HG03460 (cell line): Measurements from ENCODE around the gene MEST.
"Not testable (repeated sequence)": the region's sequence is repeated elsewhere in the genome, so short reads cannot be mapped to it uniquely, and the experiment has no call there.

Experiments
- ATAC-seq: cut with Tn5 transposase; IDR thresholded peaks from one replicate; pipeline ENCODE4 v1.9.1; 2021; ENCODE audit not compliant: unreplicated experiment

The MEST gene

GRCh38 chr7:130491841-130492522 is at the start of gene MEST:
Gene MEST, plus strand, starts transcription at chr7:130492085. Its CDS starts 229 bp downstream, at chr7:130492314.
- no peak for ATAC-seq

GRCh38 chr7:130442601-130443000 is 49.3 kb upstream of the MEST start:
- no peak for ATAC-seq

DNA sequence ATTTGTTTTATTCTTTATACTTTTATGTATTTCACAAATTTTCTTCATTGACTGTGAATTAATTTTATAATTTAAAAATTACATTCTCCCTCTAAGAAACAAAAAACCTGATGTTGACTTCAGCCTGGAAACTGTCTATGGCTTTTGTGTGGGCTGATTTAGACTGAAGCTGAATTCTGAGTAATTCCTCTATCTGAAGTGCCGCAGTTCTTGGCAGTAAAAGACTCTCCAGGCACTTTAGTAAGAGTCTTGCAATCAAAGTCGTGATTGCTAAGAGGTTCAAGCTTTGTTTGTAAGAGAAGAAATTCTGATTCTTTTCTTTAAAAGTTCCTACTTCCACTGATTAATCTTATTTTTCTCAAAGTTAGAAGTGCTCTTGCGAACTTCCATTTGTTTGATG is 47.7 kb upstream of the MEST start:
- ATAC-seq: no peak

GRCh38 chr7:130444751-130445407 is 47.0 kb upstream of the MEST start:
- ATAC-seq: no peak

- ATAC-seq: no peak
Observed at GRCh38 chr7:130446259-130446658, 45.6 kb upstream of the MEST start.

DNA sequence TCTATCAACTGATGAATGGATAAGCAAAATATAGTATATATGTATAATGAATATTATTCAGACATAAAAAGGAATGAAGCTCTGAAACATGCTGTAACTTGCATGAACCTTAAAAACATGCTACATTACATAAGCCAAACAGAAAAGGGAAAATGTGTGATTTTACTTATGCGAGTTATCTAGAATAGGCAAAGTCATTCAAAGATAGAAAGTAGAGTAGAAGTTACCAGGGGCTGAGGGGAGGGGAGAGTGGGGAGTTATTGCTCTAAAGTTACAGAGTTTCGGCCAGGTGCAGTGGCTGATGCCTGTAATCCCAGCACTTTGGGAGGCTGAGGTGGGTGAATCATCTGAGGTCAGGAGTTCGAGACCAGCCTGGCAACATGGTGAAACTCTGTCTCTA is 40.5 kb upstream of the MEST start:
- ATAC-seq: not testable (repeated sequence)

DNA sequence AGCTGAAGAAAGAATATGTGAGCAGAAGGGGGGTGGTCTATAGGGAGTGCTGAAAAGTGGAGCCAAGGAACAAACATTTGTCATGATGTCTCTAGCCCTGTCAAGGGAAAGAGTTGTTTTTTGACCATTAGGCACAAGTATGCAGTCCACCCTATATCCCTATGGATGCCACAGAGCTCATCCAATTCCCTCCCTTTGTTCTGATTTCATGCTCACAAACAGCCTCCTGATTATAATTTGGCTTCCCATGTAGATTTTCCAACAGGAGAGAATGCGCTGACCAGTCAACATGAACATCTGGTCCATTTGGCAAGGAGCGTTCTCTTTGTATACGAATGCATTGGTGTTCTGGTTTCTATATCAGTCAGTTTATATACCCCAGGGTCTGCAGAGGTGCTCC is 38.9 kb upstream of the MEST start:
- no peak for ATAC-seq

DNA sequence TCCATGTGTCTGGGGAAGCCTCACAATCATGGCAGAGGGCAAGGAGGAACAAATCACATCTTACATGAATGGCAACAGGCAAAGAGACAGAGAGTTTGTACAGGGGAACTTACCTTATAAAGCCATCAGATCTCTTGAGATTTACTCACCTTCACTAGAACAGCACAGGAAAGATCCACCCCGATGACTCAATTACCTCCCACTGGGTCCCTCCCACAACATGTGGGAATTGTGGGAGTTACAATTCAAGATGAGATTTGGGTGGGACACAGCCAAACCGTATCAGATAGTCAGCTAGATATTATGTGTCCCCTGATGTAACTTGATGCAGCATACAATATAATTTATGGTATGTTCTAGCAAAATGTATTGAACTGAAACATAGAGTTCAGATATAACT is 36.9 kb upstream of the MEST start:
- no peak for ATAC-seq

- no peak for ATAC-seq
Observed at GRCh38 chr7:130458257-130458656, 33.6 kb upstream of the MEST start.

DNA sequence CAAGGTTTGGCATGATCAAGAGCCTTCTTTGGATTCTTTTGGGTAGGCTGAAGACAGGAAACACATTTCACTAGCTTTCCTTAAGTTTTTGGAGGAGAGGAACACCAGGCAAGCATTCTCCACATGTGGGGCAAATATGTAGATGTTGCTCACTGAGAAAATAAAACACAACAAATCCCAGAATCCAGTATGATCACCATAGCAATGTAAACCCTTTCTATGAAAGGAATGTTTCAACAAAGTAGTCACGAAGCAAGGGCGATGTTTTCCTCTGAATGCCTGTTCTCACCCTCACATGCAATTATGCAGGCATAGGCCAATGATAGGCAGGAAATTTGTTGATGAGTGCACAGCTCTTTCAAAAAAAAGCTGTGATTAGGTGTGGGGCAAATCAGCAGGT is 30.6 kb upstream of the MEST start:
- no peak for ATAC-seq

- no peak for ATAC-seq
Observed at GRCh38 chr7:130463553-130464434, 28.1 kb upstream of the MEST start.

DNA sequence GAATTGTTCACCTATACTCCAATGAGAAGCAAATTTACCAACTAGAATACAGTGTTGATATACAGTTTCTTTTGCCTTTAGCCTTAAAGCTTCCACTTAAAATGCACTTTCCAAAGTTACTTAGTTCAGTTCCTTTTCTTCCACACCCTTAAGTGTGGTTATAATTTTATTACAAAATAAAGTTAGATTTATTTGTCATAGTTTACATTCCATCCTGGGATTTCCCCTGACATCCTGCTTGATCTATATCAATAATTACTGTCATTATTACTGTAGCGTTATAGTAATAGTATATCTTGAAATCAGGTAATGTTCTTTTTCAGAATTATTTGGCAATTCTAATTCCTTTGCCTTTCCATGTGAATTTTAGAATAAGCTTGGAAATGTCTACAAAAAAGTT is 23.3 kb upstream of the MEST start:
- no peak for ATAC-seq

GRCh38 chr7:130471974-130472373 is 19.9 kb upstream of the MEST start:
- ATAC-seq: no peak

- no peak for ATAC-seq
Observed at GRCh38 chr7:130473289-130473688, 18.6 kb upstream of the MEST start.

- ATAC-seq: no peak
Observed at GRCh38 chr7:130473876-130474275, 18.0 kb upstream of the MEST start.

- ATAC-seq: no peak
Observed at GRCh38 chr7:130475776-130476175, 16.1 kb upstream of the MEST start.

GRCh38 chr7:130476297-130477150 is 15.4 kb upstream of the MEST start:
- no peak for ATAC-seq

DNA sequence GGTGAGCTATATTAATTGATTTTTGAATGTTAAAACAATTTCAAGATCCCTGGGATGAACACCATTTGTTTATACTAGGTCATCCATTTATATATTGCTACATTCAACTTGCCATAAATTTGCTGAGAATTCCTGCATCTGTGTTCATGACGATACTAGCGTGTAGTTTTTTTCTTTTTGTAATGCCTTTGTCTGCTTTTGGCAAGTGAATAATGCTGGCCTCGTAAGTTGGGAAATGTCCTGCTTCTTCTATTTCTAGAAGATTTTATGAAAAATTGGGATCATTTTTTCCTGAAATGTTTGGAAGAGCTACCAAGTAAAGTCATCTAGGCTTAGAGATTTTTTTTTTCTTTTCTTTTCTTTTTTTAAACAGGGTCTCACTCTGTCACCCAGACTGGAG is 12.9 kb upstream of the MEST start:
- no peak for ATAC-seq

- ATAC-seq: no peak
Observed at GRCh38 chr7:130479716-130480400, 12.0 kb upstream of the MEST start.

DNA sequence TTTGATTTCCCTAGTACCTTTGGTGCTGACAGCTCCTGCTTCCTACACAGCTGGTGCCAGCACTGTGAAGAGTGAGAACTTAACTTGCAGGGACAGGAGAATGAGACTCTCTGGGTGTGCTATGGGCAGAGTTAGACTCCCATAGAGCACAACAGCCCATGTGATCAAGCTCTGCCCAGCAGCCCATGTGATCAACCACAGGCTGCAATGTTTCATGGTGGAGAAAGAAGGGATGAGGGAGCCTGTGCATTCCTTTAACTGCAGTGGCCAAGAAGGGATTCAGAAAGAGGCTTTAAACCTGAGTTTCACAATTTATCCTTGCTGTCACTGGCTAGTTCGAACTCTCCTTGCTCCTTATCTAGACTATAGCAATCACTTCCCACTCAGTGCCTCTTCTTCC is 10.0 kb upstream of the MEST start:
- ATAC-seq: no peak
